Mesendoderm (in vitro differentiated cells): ENCODE results near the gene ERGIC1.

Experiments used
- DNase-seq: peaks from one replicate; pipeline ENCODE4 v3.0.0; 2013
- H2AK5ac ChIP-seq: 2 replicates; pipeline ENCODE4 v1.6.1; 2013; ENCODE audit warnings: low read length, inconsistent platforms
- H2BK120ac ChIP-seq: 2 replicates; pipeline ENCODE4 v1.6.1; 2013; ENCODE audit warnings: low read depth, mild to moderate bottlenecking, low read length, moderate library complexity, mixed read lengths
- H2BK15ac ChIP-seq: replicated peaks from 2 replicates; pipeline ENCODE4 v1.6.1; 2013; ENCODE audit warnings: low read depth, mild to moderate bottlenecking, moderate library complexity
- H2BK5ac ChIP-seq: 2 replicates; pipeline ENCODE4 v1.6.1; 2013; ENCODE audit warnings: low read length, inconsistent platforms
- H3K18ac ChIP-seq: 2 replicates; pipeline ENCODE4 v1.6.1; 2013; ENCODE audit warnings: mild to moderate bottlenecking, low read length, mixed read lengths
- H3K23ac ChIP-seq: one replicate; pipeline ENCODE4 v1.6.1; 2013; ENCODE audit warnings: low read length
- H3K27ac ChIP-seq: 2 replicates; pipeline ENCODE4 v1.5.1; 2013; ENCODE audit warnings: low read depth, mild to moderate bottlenecking, inconsistent platforms, low read length, moderate library complexity
- H3K27me3 ChIP-seq: 2 replicates; pipeline ENCODE4 v1.6.1; 2013; ENCODE audit warnings: low read length, control low read depth, mild to moderate bottlenecking, inconsistent platforms; ENCODE audit not compliant: insufficient read depth, poor library complexity
- H3K36me3 ChIP-seq: 2 replicates; pipeline ENCODE4 v1.6.1; 2013; ENCODE audit warnings: low read length, inconsistent platforms; ENCODE audit not compliant: control insufficient read depth, insufficient read depth
- H3K4ac ChIP-seq: one replicate; pipeline ENCODE4 v1.6.1; 2013; ENCODE audit warnings: low read depth, mild to moderate bottlenecking, low read length, moderate library complexity
- H3K4me1 ChIP-seq: 2 replicates; pipeline ENCODE4 v1.6.1; 2013; ENCODE audit warnings: low read depth, low read length, inconsistent platforms; ENCODE audit not compliant: control insufficient read depth
- H3K4me2 ChIP-seq: 2 replicates; pipeline ENCODE4 v1.6.1; 2013; ENCODE audit warnings: low read length
- H3K4me3 ChIP-seq: 2 replicates; pipeline ENCODE4 v1.5.1; 2013; ENCODE audit warnings: mild to moderate bottlenecking, low read length
- H3K56ac ChIP-seq: one replicate; pipeline ENCODE4 v1.6.1; 2013; ENCODE audit warnings: low read length
- H3K79me1 ChIP-seq: 2 replicates; pipeline ENCODE4 v1.6.1; 2013; ENCODE audit warnings: low read length, inconsistent platforms
- H3K79me2 ChIP-seq: 2 replicates; pipeline ENCODE4 v1.6.1; 2013; ENCODE audit warnings: mild to moderate bottlenecking, low read length; ENCODE audit not compliant: control insufficient read depth, insufficient read depth
- H3K9ac ChIP-seq: 2 replicates; pipeline ENCODE4 v1.6.1; 2013; ENCODE audit warnings: low read length, inconsistent platforms
- H4K5ac ChIP-seq: one replicate; pipeline ENCODE4 v1.6.1; 2013; ENCODE audit warnings: low read length
- H4K8ac ChIP-seq: one replicate; pipeline ENCODE4 v1.6.1; 2013; ENCODE audit warnings: low read depth, mild to moderate bottlenecking, control low read depth, low read length, moderate library complexity
- WGBS: extraction: QIAGEN DNeasy Blood & Tissue Kit; methylation state at CpG from one replicate; pipeline ENCODE4 v1.1.7; 2013; ENCODE audit warnings: low lambda C conversion rate, missing lambda C conversion rate; ENCODE audit not compliant: insufficient coverage; ENCODE audit errors: extremely low coverage; 5-methylcytosine and 5-hydroxymethylcytosine counted together

ERGIC1 gene

DNA sequence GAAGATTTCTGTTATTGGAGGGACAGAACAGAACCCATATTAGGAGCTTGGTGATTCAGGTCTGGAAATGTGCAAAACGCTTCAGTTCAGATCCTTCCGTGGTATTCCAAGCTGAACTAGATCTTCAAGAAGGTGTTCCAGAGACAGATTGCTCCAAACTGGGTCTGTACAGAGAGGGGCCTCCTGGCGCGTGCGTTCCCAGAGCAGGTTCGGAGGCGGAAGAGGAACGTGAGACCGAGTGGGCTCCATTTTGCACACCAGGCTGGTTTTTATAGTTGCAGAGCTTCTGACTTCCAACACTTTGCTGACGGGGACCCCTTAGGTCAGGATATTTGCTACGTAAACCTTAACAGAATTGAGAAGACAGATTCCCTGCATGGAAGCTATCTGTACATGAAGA, 108.5 kb downstream of the ERGIC1 start:
- Histone ChIP-seq H3K18ac (peak overlapping the region; percentile 86), H3K27ac (no peak overlapping the region), H4K5ac (peak overlapping the region; percentile 84), H3K79me1 (no peaks in the 10 kb centered on the region), H4K8ac (no peak overlapping the region), H3K36me3 (no peaks in the 10 kb centered on the region), H3K23ac (no peak overlapping the region), H3K27me3 (no peaks in the 10 kb centered on the region), H2BK5ac (peak overlapping the region; percentile 98), H3K4ac (peak overlapping the region; percentile 81), H3K4me3 (no peak overlapping the region), H2AK5ac (peak overlapping the region; percentile 98), H3K56ac (peak overlapping the region; percentile 76), H2BK15ac (no peak overlapping the region), H3K4me2 (no peak overlapping the region), H2BK120ac (peak overlapping the region; percentile 5), H3K79me2 (no peaks in the 10 kb centered on the region), H3K9ac (peak overlapping the region; percentile 28), H3K4me1 (peaks cover 17% of the 10 kb centered on the region)
- no peak for DNase-seq
- WGBS = no CpG with 5 or more reads among the region's 11 CpGs

DNA sequence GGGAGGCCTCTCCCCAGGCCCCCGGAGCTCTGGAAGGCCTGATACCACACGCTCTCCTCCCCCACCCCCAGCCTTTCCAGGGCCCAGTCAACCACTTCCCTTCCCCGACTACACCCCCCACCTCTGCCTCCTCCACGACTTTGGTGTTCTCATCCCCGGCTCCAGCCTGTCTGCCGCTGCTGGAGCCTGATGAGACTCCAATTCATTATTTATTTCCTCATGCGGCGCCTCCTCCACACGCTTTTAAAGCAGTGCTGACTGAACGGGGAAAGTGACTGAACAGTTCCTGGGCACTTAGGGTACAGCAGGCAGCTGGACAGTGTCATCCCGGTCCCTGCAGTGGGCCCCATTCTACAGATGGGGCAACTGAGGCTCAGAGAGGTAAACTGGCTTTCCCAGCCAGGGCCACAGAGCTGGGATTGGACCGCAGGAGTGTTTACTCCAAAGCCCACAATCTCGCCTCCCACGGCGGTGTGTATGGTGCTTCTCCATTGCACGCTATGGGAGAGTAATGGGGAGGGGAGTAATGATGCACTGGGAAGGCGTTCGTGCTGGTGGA, 109.3 kb downstream of the ERGIC1 start:
- Histone ChIP-seq H2BK5ac (peak overlapping the region; percentile 96), H3K4me1 (peaks cover 17% of the 10 kb centered on the region), H3K56ac (peak overlapping the region; percentile 84), H4K8ac (no peak overlapping the region), H3K27me3 (no peaks in the 10 kb centered on the region), H3K4me3 (no peak overlapping the region), H3K9ac (peak overlapping the region; percentile 44), H2BK120ac (no peak overlapping the region), H2BK15ac (no peak overlapping the region), H3K4me2 (no peak overlapping the region), H3K36me3 (no peaks in the 10 kb centered on the region), H2AK5ac (peak overlapping the region; percentile 81), H3K4ac (peak overlapping the region; percentile 60), H3K27ac (peak overlapping the region; percentile 75), H3K79me1 (no peaks in the 10 kb centered on the region), H3K18ac (peak overlapping the region; percentile 35), H3K23ac (peak overlapping the region; percentile 48), H4K5ac (no peak overlapping the region), H3K79me2 (no peaks in the 10 kb centered on the region)
- peak; percentile 97 for DNase-seq
- WGBS = no CpG with 5 or more reads among the region's 18 CpGs

DNA sequence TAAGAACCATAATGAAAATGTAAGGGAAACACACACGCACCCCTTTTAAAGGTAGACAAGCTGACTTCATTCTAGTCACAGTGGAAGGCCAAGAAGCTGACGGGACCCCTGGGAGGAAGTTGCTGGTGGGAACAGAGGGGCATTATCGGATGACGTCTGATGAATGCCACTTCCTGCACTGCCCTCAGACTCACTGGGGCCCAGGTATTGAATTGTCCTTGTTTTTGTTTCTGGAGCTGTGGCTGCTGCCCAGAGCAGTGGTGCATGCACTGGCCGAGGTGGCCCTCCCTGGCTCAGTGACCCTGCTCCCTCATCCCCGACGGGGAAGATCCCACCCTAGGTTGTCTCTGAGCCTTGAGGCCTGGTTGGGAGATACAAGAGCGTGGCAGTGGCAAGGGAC, 109.9 kb downstream of the ERGIC1 start:
- H3K27me3 ChIP-seq = no peaks in the 10 kb centered on the region
- H2BK15ac ChIP-seq = no peak overlapping the region
- H2AK5ac ChIP-seq = peak overlapping the region; percentile 90
- peak overlapping the region; percentile 48 for H3K23ac ChIP-seq
- H3K79me2 ChIP-seq = no peaks in the 10 kb centered on the region
- no CpG with 5 or more reads among the region's 8 CpGs for WGBS
- H3K27ac ChIP-seq = peak overlapping the region; percentile 75
- peak overlapping the region; percentile 60 for H3K4ac ChIP-seq
- no peaks in the 10 kb centered on the region for H3K79me1 ChIP-seq
- H3K36me3 ChIP-seq = no peaks in the 10 kb centered on the region
- no peak overlapping the region for H2BK120ac ChIP-seq
- H3K56ac ChIP-seq = peak overlapping the region; percentile 84
- no peak overlapping the region for H3K4me2 ChIP-seq
- H3K18ac ChIP-seq = peak overlapping the region; percentile 35
- H3K9ac ChIP-seq = peak overlapping the region; percentile 44
- H4K5ac ChIP-seq = peak overlapping the region; percentile 62
- no peak overlapping the region for H4K8ac ChIP-seq
- H2BK5ac ChIP-seq = peak overlapping the region; percentile 96
- H3K4me3 ChIP-seq = no peak overlapping the region
- H3K4me1 ChIP-seq = peaks cover 17% of the 10 kb centered on the region
- DNase-seq = peak; percentile 45

DNA sequence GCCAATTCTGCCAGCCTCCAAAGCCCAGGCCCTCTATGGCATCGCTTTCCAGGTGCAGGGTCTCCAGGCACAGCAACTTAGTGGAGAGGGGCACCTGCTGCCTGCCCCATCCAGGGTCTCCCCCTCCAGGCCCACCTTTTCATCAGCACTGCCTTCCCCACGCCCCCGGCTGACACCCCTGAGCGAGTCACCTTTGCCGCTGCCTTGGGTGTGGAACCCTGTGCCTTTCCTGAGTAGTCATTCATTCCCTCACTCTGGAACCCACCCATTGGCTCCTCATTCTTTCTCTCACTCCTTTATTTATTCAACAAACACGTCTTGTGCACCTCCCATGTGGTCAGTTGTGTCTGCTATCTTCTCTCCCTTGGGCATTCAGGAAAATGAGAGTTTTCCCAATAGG, 110.7 kb downstream of the ERGIC1 start:
- H2AK5ac ChIP-seq = no peak overlapping the region
- no peak for DNase-seq
- no peak overlapping the region for H3K27ac ChIP-seq
- no peak overlapping the region for H2BK5ac ChIP-seq
- H3K36me3 ChIP-seq = no peaks in the 10 kb centered on the region
- no peak overlapping the region for H3K56ac ChIP-seq
- H2BK120ac ChIP-seq = no peak overlapping the region
- H3K4me2 ChIP-seq = no peak overlapping the region
- H2BK15ac ChIP-seq = no peak overlapping the region
- H4K5ac ChIP-seq = no peak overlapping the region
- no peak overlapping the region for H3K9ac ChIP-seq
- no peak overlapping the region for H3K23ac ChIP-seq
- H3K4ac ChIP-seq = no peak overlapping the region
- H3K79me2 ChIP-seq = no peaks in the 10 kb centered on the region
- H3K27me3 ChIP-seq = no peaks in the 10 kb centered on the region
- no peak overlapping the region for H4K8ac ChIP-seq
- WGBS = no CpG with 5 or more reads among the region's 6 CpGs
- no peaks in the 10 kb centered on the region for H3K79me1 ChIP-seq
- H3K18ac ChIP-seq = no peak overlapping the region
- peaks cover 17% of the 10 kb centered on the region for H3K4me1 ChIP-seq
- no peak overlapping the region for H3K4me3 ChIP-seq

DNA sequence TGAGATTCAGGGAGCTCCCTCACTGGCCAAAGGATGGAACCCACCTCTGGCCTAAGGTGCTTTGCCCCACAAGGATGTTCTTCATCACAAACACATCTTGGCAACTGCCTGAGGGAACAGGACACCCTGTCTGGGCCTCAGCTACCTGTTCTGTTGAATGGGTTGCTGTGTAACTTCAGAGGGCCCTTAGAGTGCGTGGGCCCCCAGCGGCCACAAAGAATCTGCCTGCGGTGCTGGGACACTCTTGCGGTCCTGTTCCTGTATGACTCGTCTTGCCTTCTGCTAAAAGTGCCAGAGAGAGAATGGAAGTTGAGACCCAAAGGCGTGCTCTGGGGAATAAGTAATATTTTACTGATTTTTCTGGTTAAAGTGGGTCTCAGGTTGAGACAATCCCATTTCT, 111.1 kb downstream of the ERGIC1 start:
- no peak overlapping the region for H2BK5ac ChIP-seq
- H3K4ac ChIP-seq = no peak overlapping the region
- H2BK120ac ChIP-seq = no peak overlapping the region
- H4K8ac ChIP-seq = no peak overlapping the region
- no peak overlapping the region for H3K18ac ChIP-seq
- no peak overlapping the region for H2AK5ac ChIP-seq
- WGBS = no CpG with 5 or more reads among the region's 6 CpGs
- no peak for DNase-seq
- H4K5ac ChIP-seq = no peak overlapping the region
- H3K4me3 ChIP-seq = no peak overlapping the region
- no peak overlapping the region for H3K56ac ChIP-seq
- H3K4me1 ChIP-seq = peaks cover 17% of the 10 kb centered on the region
- H3K4me2 ChIP-seq = no peak overlapping the region
- H3K27me3 ChIP-seq = no peaks in the 10 kb centered on the region
- no peak overlapping the region for H3K23ac ChIP-seq
- H3K27ac ChIP-seq = no peak overlapping the region
- no peaks in the 10 kb centered on the region for H3K79me1 ChIP-seq
- H3K36me3 ChIP-seq = no peaks in the 10 kb centered on the region
- H2BK15ac ChIP-seq = no peak overlapping the region
- no peak overlapping the region for H3K9ac ChIP-seq
- H3K79me2 ChIP-seq = no peaks in the 10 kb centered on the region

DNA sequence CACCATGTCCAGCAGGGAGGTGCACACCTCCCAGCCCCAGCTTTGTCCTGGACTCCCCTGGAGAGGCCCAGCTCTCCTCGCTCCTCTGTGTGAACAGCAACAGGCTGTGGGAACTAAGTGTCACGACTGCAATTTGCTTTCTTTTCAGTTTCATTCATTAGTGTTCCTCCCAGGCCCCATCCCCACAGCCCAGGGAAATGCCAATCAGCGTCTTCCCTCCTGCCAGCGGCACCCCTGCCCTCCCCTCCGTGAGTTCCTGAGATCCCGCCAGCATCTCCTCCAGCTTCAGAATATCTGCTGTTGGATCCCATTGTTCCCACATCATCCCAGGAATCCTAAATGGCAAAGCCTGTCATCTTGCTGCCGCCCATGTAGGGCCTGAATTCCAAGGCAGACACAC, 112.1 kb downstream of the ERGIC1 start:
- Histone ChIP-seq H4K8ac (no peak overlapping the region), H3K56ac (no peak overlapping the region), H3K27ac (no peak overlapping the region), H2BK15ac (no peak overlapping the region), H2BK120ac (no peak overlapping the region), H3K23ac (no peak overlapping the region), H3K4me2 (no peak overlapping the region), H3K79me2 (no peaks in the 10 kb centered on the region), H3K79me1 (no peaks in the 10 kb centered on the region), H3K9ac (no peak overlapping the region), H3K18ac (no peak overlapping the region), H3K4me3 (no peak overlapping the region), H2BK5ac (no peak overlapping the region), H4K5ac (no peak overlapping the region), H3K4me1 (peaks cover 17% of the 10 kb centered on the region), H3K27me3 (no peaks in the 10 kb centered on the region), H3K36me3 (no peaks in the 10 kb centered on the region), H2AK5ac (no peak overlapping the region), H3K4ac (no peak overlapping the region)
- WGBS = no CpG with 5 or more reads among the region's 7 CpGs
- no peak for DNase-seq
